ENCODE measurements around the gene MBP. TPM values are rescaled to one million over a fixed set of nuclear protein-coding genes. Genes with fewer than 3 reads are reported as not detected.

MBP gene
- total and polyA plus RNA-seq, 10 of the 15 experiments (the other 5 are each of a cell fraction or from before 2014, with no cell fraction given) = 12.2 to 67.8 (median 42.1) TPM

DNA sequence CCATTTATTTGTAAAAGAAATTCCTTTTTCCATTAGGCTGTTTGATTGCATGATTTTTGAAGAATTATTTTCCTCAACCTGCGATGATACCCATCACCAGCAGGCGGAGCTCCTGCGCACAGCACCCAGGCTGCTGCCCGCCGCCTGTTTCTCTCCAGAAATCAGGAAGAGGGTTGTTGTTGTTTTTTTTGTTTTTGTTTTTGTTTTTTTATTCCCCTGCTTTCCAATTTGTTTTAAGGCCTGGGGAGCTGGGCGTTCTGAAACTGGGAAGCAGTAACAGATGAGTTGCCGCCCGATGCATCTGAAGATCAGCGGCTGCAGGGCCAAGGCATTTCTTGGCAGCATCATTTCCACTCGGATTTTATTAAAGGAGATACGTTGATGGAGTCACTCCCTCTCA lies 132.1 kb downstream of the MBP start (continued):
- TF ChIP-seq, protein P1, sequence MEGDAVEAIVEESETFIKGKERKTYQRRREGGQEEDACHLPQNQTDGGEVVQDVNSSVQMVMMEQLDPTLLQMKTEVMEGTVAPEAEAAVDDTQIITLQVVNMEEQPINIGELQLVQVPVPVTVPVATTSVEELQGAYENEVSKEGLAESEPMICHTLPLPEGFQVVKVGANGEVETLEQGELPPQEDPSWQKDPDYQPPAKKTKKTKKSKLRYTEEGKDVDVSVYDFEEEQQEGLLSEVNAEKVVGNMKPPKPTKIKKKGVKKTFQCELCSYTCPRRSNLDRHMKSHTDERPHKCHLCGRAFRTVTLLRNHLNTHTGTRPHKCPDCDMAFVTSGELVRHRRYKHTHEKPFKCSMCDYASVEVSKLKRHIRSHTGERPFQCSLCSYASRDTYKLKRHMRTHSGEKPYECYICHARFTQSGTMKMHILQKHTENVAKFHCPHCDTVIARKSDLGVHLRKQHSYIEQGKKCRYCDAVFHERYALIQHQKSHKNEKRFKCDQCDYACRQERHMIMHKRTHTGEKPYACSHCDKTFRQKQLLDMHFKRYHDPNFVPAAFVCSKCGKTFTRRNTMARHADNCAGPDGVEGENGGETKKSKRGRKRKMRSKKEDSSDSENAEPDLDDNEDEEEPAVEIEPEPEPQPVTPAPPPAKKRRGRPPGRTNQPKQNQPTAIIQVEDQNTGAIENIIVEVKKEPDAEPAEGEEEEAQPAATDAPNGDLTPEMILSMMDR (IDR thresholded peaks at IDR 0.05 in 2 of 3, conservative IDR thresholded peaks at IDR 0.05 in 1 of 3; ENCODE audit: control insufficient read depth in 2 of 3, extremely low read depth in 1 of 3, insufficient read depth in 1 of 3, low read depth in 3 of 3, low read length in 3 of 3) = peak; percentile 91 to 98 (median 97)
- TF ChIP-seq, protein P2, sequence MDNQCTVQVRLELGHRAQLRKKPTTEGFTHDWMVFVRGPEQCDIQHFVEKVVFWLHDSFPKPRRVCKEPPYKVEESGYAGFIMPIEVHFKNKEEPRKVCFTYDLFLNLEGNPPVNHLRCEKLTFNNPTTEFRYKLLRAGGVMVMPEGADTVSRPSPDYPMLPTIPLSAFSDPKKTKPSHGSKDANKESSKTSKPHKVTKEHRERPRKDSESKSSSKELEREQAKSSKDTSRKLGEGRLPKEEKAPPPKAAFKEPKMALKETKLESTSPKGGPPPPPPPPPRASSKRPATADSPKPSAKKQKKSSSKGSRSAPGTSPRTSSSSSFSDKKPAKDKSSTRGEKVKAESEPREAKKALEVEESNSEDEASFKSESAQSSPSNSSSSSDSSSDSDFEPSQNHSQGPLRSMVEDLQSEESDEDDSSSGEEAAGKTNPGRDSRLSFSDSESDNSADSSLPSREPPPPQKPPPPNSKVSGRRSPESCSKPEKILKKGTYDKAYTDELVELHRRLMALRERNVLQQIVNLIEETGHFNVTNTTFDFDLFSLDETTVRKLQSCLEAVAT (IDR thresholded peaks at IDR 0.05) = peak; percentile 81
- TF ChIP-seq SMAD5 (IDR thresholded peaks at IDR 0.05; ENCODE audit: low read depth) (no peak), TARDBP (IDR thresholded peaks at IDR 0.05; ENCODE audit: borderline replicate concordance) (no peak), NFYB (IDR thresholded peaks at IDR 0.05; ENCODE audit: insufficient read depth, low read depth, low read length) (no peak), BHLHE40 (IDR thresholded peaks at IDR 0.05; ENCODE audit: borderline replicate concordance in 1 of 2, low read depth in 2 of 2, low read length in 1 of 2) (no peak), FOXK2 (IDR thresholded peaks at IDR 0.05) (no peak), DPF2 (IDR thresholded peaks at IDR 0.05) (no peak), NFXL1 (IDR thresholded peaks at IDR 0.05; ENCODE audit: borderline replicate concordance) (no peak), PML (IDR thresholded peaks at IDR 0.05; ENCODE audit: low read length) (no peak), POLR2AphosphoS2 (IDR thresholded peaks at IDR 0.05; ENCODE audit: low read depth, low read length) (no peak)
- TF ChIP-seq, protein P3, sequence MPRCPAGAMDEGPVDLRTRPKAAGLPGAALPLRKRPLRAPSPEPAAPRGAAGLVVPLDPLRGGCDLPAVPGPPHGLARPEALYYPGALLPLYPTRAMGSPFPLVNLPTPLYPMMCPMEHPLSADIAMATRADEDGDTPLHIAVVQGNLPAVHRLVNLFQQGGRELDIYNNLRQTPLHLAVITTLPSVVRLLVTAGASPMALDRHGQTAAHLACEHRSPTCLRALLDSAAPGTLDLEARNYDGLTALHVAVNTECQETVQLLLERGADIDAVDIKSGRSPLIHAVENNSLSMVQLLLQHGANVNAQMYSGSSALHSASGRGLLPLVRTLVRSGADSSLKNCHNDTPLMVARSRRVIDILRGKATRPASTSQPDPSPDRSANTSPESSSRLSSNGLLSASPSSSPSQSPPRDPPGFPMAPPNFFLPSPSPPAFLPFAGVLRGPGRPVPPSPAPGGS (IDR thresholded peaks at IDR 0.05; ENCODE audit: borderline replicate concordance, insufficient read depth, low read depth, low read length, poor library complexity, severe bottlenecking) = no peak
- TF ChIP-seq, protein P4, sequence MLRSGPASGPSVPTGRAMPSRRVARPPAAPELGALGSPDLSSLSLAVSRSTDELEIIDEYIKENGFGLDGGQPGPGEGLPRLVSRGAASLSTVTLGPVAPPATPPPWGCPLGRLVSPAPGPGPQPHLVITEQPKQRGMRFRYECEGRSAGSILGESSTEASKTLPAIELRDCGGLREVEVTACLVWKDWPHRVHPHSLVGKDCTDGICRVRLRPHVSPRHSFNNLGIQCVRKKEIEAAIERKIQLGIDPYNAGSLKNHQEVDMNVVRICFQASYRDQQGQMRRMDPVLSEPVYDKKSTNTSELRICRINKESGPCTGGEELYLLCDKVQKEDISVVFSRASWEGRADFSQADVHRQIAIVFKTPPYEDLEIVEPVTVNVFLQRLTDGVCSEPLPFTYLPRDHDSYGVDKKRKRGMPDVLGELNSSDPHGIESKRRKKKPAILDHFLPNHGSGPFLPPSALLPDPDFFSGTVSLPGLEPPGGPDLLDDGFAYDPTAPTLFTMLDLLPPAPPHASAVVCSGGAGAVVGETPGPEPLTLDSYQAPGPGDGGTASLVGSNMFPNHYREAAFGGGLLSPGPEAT (IDR thresholded peaks at IDR 0.05; ENCODE audit: low read depth) = 0 out of 2 replicates have a peak, but pooled peaks have one; percentile 20
- TF ChIP-seq, protein P5, sequence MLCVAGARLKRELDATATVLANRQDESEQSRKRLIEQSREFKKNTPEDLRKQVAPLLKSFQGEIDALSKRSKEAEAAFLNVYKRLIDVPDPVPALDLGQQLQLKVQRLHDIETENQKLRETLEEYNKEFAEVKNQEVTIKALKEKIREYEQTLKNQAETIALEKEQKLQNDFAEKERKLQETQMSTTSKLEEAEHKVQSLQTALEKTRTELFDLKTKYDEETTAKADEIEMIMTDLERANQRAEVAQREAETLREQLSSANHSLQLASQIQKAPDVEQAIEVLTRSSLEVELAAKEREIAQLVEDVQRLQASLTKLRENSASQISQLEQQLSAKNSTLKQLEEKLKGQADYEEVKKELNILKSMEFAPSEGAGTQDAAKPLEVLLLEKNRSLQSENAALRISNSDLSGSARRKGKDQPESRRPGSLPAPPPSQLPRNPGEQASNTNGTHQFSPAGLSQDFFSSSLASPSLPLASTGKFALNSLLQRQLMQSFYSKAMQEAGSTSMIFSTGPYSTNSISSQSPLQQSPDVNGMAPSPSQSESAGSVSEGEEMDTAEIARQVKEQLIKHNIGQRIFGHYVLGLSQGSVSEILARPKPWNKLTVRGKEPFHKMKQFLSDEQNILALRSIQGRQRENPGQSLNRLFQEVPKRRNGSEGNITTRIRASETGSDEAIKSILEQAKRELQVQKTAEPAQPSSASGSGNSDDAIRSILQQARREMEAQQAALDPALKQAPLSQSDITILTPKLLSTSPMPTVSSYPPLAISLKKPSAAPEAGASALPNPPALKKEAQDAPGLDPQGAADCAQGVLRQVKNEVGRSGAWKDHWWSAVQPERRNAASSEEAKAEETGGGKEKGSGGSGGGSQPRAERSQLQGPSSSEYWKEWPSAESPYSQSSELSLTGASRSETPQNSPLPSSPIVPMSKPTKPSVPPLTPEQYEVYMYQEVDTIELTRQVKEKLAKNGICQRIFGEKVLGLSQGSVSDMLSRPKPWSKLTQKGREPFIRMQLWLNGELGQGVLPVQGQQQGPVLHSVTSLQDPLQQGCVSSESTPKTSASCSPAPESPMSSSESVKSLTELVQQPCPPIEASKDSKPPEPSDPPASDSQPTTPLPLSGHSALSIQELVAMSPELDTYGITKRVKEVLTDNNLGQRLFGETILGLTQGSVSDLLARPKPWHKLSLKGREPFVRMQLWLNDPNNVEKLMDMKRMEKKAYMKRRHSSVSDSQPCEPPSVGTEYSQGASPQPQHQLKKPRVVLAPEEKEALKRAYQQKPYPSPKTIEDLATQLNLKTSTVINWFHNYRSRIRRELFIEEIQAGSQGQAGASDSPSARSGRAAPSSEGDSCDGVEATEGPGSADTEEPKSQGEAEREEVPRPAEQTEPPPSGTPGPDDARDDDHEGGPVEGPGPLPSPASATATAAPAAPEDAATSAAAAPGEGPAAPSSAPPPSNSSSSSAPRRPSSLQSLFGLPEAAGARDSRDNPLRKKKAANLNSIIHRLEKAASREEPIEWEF (IDR thresholded peaks at IDR 0.05; ENCODE audit: insufficient replicate concordance, low read depth, low read length) = no peak

Measured in GM12878 (cell line).